Stimulated activated CD4-positive, alpha-beta T cell treated with anti-CD3 and anti-CD28 coated beads, Interleukin-15, amount 100 ng/mL, for 1 hour (primary cell): ENCODE data around the gene FN3K.
"Not testable (repeated sequence)": the region's sequence is repeated elsewhere in the genome, so short reads cannot be mapped to it uniquely, and the experiment has no call there.

Experiments used
- DNase-seq, 2 donors: peaks; one replicate each; pipeline ENCODE4 v3.0.0-alpha.2; 2020; ENCODE audit warnings: low read depth in 1 of 2, low spot score in 1 of 2

Gene FN3K

GRCh38 chr17:82736511-82737185 is 1.2 kb downstream of the FN3K start:
- DNase-seq = no peak

GRCh38 chr17:82737967-82738877 is 2.8 kb downstream of the FN3K start:
- no peak for DNase-seq

- no peak for DNase-seq
These were observed 5.7 kb downstream of the FN3K start for GRCh38 chr17:82740906-82741759.

GRCh38 chr17:82743344-82744219 is 8.2 kb downstream of the FN3K start:
- no peak for DNase-seq

- DNase-seq = not testable (repeated sequence)
These were observed 9.3 kb downstream of the FN3K start for GRCh38 chr17:82744736-82745135.

GRCh38 chr17:82745524-82745923 is 10.1 kb downstream of the FN3K start:
- DNase-seq = no peak

GRCh38 chr17:82748756-82749155 is 13.3 kb downstream of the FN3K start:
- no peak for DNase-seq

GRCh38 chr17:82750241-82750908 is 15.0 kb downstream of the FN3K start:
- DNase-seq = no peak

- DNase-seq = no peak
These were observed 15.8 kb downstream of the FN3K start for GRCh38 chr17:82751171-82751570.

- peak; percentile 79 to 82 for DNase-seq
These were observed 16.4 kb downstream of the FN3K start, which contains the start of gene TBCD for GRCh38 chr17:82751571-82752370. Gene TBCD, plus strand, starts transcription at chr17:82752065. Its CDS starts 129 bp downstream, at chr17:82752194.

GRCh38 chr17:82752371-82753200 is 17.2 kb downstream of the FN3K start:
- DNase-seq = no peak

- no peak for DNase-seq
These were observed 17.7 kb downstream of the FN3K start for GRCh38 chr17:82753201-82753464.

GRCh38 chr17:82754297-82755208 is 19.1 kb downstream of the FN3K start:
- DNase-seq = no peak

GRCh38 chr17:82756166-82756565 is 20.8 kb downstream of the FN3K start:
- DNase-seq = no peak

GRCh38 chr17:82765371-82765770 is 30.0 kb downstream of the FN3K start:
- DNase-seq = no peak

GRCh38 chr17:82767041-82767754 is 31.8 kb downstream of the FN3K start:
- no peak for DNase-seq

- DNase-seq = no peak
These were observed 33.6 kb downstream of the FN3K start for GRCh38 chr17:82769041-82769440.
